SH-SY5Y (cell line): ENCODE measurements around the gene GIMAP1.

Experiments used
- GATA2 ChIP-seq: IDR thresholded peaks from 2 replicates; pipeline ENCODE4 v1.6.1; 2011; ENCODE audit warnings: mild to moderate bottlenecking, low read depth, low read length
- GATA3 ChIP-seq: IDR thresholded peaks from 2 replicates; pipeline ENCODE4 v1.6.1; 2011; ENCODE audit warnings: low read depth, mild to moderate bottlenecking, low read length, moderate library complexity

The GIMAP1 gene

DNA sequence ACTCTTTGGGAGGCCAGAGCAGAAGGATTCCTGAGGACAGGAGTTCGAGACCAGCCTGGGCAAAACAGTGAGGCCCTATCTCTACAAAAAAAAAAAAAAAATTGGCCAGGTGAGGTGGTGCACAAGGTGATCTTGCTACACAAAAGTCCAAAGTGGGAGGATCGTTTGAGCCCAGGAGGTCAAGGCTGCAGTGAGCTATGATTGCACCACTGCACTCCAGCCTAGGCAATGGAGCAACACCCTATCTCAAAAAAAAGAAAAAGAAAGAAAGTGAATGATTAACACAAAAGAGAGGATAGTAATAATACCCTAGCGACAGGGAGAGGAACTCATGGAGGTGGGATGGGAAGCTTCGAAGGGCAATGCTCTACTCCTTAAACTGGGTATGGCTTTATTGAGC, 53.4 kb downstream of the GIMAP1 start:
- no peak for TF ChIP-seq GATA2
- TF ChIP-seq GATA3: no peak
